HepG2 (cell line): ENCODE results near the gene PNPLA1. TPM values are rescaled to one million over a fixed set of nuclear protein-coding genes. Genes with fewer than 3 reads are reported as not detected.

Experiments
- ATAC-seq: fragments of 200-7000 bp; cut with Tn5 transposase; 3 replicates; pipeline ENCODE4 v1.9.1; 2020; ENCODE audit warnings: mild to moderate bottlenecking, moderate library complexity
- BruUV-seq: library from RNA; stranded (reverse); fragments of 400-500 nt; replicated peaks from 2 replicates; lab custom pipeline; 2021; lab: Mats Ljungman, UMichigan
- CTCF ChIA-PET: fragments of 300-600 bp; formaldehyde crosslinking; extraction: SDS; loops from one replicate; lab custom pipeline; 2021; ENCODE audit warnings: low total read pairs, inconsistent platforms, low intra/inter-chr PET ratio; lab: Yijun Ruan, JAX
- POLR2A ChIA-PET: fragments of 350-600 bp; sonication (Branson Sonifier 250); formaldehyde crosslinking; loops from one replicate; lab custom pipeline; 2020; ENCODE audit warnings: antibody characterized with exemption, inconsistent platforms; lab: Yijun Ruan, JAX
- DNase-seq: peaks from one replicate; pipeline ENCODE4 v3.0.0-alpha.2; 2015; ENCODE audit warnings: low spot score
- FAIRE-seq: peaks from 3 replicates; lab custom pipeline; 2011; peaks lifted over from hg19 to GRCh38; lab: Jason Lieb, UNC
- H2AFZ ChIP-seq: one replicate; pipeline ENCODE4 v1.6.1; 2011; ENCODE audit warnings: low read length, inconsistent platforms
- H3K27ac ChIP-seq: fragments of 300-600 bp; 3 replicates; pipeline ENCODE4 v1.8.0; 2011; ENCODE audit warnings: mixed run types, mild to moderate bottlenecking, mixed read lengths, low read length, inconsistent platforms; ENCODE audit not compliant: insufficient read depth; ENCODE audit errors: extremely low read length
- H3K27me3 ChIP-seq, 2 experiments: fragments of 200-600 bp in 1 of 2; 2 replicates in 1 of 2; 3 replicates in 1 of 2; pipeline versions ENCODE4 v1.6.0 to v1.8.0; 2011; ENCODE audit warnings: low read length in 2 of 2, mild to moderate bottlenecking in 2 of 2, moderate library complexity in 2 of 2, inconsistent platforms in 1 of 2; ENCODE audit not compliant: insufficient read depth in 2 of 2, control insufficient read depth in 1 of 2
- H3K36me3 ChIP-seq, 2 experiments: fragments of 200-600 bp in 1 of 2; replicated peaks in 1 of 2; 2 replicates in 1 of 2; 3 replicates in 1 of 2; pipeline versions ENCODE4 v1.5.1 to v1.8.0; 2011; ENCODE audit warnings: low read length in 2 of 2, inconsistent platforms in 1 of 2; ENCODE audit not compliant: insufficient read depth in 2 of 2, control insufficient read depth in 1 of 2
- H3K4me1 ChIP-seq: 2 replicates; pipeline ENCODE4 v1.5.1; 2012; ENCODE audit warnings: low read length, inconsistent platforms; ENCODE audit not compliant: insufficient read depth
- H3K4me2 ChIP-seq: 2 replicates; pipeline ENCODE4 v1.6.0; 2011; ENCODE audit warnings: low read depth, low read length, inconsistent platforms
- H3K4me3 ChIP-seq, 3 experiments: fragments of 200-600 bp in 1 of 3; sonication (generic), shearing (Covaris generic) in 1 of 3; replicated peaks in 1 of 3; 2 replicates each; pipeline ENCODE4 v1.5.1; 2011 to 2016; ENCODE audit warnings: low read length in 3 of 3, inconsistent platforms in 2 of 3, low read depth in 2 of 3, mild to moderate bottlenecking in 2 of 3, control low read depth in 1 of 3, mixed read lengths in 1 of 3; ENCODE audit not compliant: insufficient read depth in 1 of 3
- H3K79me2 ChIP-seq: one replicate; pipeline ENCODE4 v1.6.1; 2011; ENCODE audit warnings: low read length, inconsistent platforms; ENCODE audit not compliant: insufficient read depth
- H3K9ac ChIP-seq: 2 replicates; pipeline ENCODE4 v1.6.0; 2011; ENCODE audit warnings: mild to moderate bottlenecking, low read depth, low read length, inconsistent platforms; ENCODE audit not compliant: insufficient read depth
- H3K9me3 ChIP-seq: 2 replicates; pipeline ENCODE4 v1.5.1; 2012; ENCODE audit warnings: mild to moderate bottlenecking, low read length
- H4K20me1 ChIP-seq: 2 replicates; pipeline ENCODE4 v1.6.0; 2011; ENCODE audit warnings: inconsistent platforms, mild to moderate bottlenecking, low read length, moderate library complexity; ENCODE audit not compliant: insufficient read depth
- CREB3 ChIP-seq: sonication (generic); formaldehyde crosslinking; IDR thresholded peaks from 2 replicates; pipeline ENCODE4 v1.5.0; 2020; ENCODE audit warnings: missing genetic modification reagents
- KLF15 ChIP-seq: sonication (generic); formaldehyde crosslinking; IDR thresholded peaks from 2 replicates; pipeline ENCODE4 v1.8.1; 2023; ENCODE audit warnings: borderline replicate concordance, mild to moderate bottlenecking, inconsistent platforms, missing genetic modification reagents, mixed read lengths
- KLF16 ChIP-seq, 2 experiments: sonication (generic) in 1 of 2; formaldehyde crosslinking in 1 of 2; IDR thresholded peaks; 2 replicates each; pipeline versions ENCODE4 v1.6.1 to v1.8.0; 2016 to 2023; ENCODE audit warnings: missing genetic modification reagents in 2 of 2, missing compliant biosample characterization in 1 of 2
- KLF9 ChIP-seq: IDR thresholded peaks from 2 replicates; pipeline ENCODE4 v1.6.1; 2016; ENCODE audit warnings: low read depth
- RFX3 ChIP-seq: IDR thresholded peaks from 2 replicates; pipeline ENCODE4 v1.6.1; 2016; ENCODE audit warnings: missing biosample characterization, missing genetic modification reagents
- SRSF9 ChIP-seq: fragments of 200-400 bp; formaldehyde crosslinking; IDR thresholded peaks from 2 replicates; pipeline ENCODE4 v1.6.1; 2018; ENCODE audit warnings: borderline replicate concordance, mild to moderate bottlenecking, low read depth, low read length; ENCODE audit not compliant: insufficient read depth, poor library complexity, severe bottlenecking
- ZMAT3 ChIP-seq: sonication (generic); formaldehyde crosslinking; conservative IDR thresholded peaks from 2 replicates; pipeline ENCODE4 v1.7.0; 2021; ENCODE audit warnings: missing genetic modification reagents
- ZNF224 ChIP-seq: sonication (generic); formaldehyde crosslinking; IDR thresholded peaks from 2 replicates; pipeline ENCODE4 v1.5.0; 2020; ENCODE audit warnings: mild to moderate bottlenecking, missing genetic modification reagents
- ZNF296 ChIP-seq: sonication (generic); formaldehyde crosslinking; conservative IDR thresholded peaks from 2 replicates; pipeline ENCODE4 v1.5.0; 2020; ENCODE audit warnings: mild to moderate bottlenecking, missing genetic modification reagents
- ZNF646 ChIP-seq: sonication (generic); formaldehyde crosslinking; IDR thresholded peaks from 2 replicates; pipeline ENCODE4 v1.9.0; 2021; ENCODE audit warnings: mild to moderate bottlenecking, missing genetic modification reagents
- ZNF709 ChIP-seq: sonication (generic); formaldehyde crosslinking; IDR thresholded peaks from 2 replicates; pipeline ENCODE4 v1.5.0; 2020; ENCODE audit warnings: mild to moderate bottlenecking, missing genetic modification reagents
- ZNF891 ChIP-seq: sonication (generic); formaldehyde crosslinking; IDR thresholded peaks from 2 replicates; pipeline ENCODE4 v1.5.0; 2020; ENCODE audit warnings: mild to moderate bottlenecking, missing genetic modification reagents
- WGBS: methylation state at CpG from one replicate; pipeline ENCODE4 v1.1.6; 2017; ENCODE audit warnings: low lambda C conversion rate; 5-methylcytosine and 5-hydroxymethylcytosine counted together
- in situ Hi-C: cut with HindIII; loops from 2 replicates; pipeline ENCODE4 v1.10.0; 2017; ENCODE audit warnings: low pct_unique_long_range_greater_than_20kb; ENCODE audit not compliant: extremely low pct_ligation_motif_present
- intact Hi-C: fragments of 100-400 bp; cut with micrococcal nuclease; formaldehyde crosslinking; loops from one replicate; pipeline ENCODE4 v1.10.0; 2022; ENCODE audit not compliant: unreplicated experiment
- polyA plus RNA-seq, 8 experiments: library from polyadenylated mRNA; depleted of rRNA in 3 of 8; stranded (reverse) in 7 of 8; unstranded in 1 of 8; fragments of >200 nt; fragmentation: Illumina TruSeq in 4 of 8; extraction: Trizol in 4 of 8; gene quantifications; 2 replicates each; pipeline versions ENCODE4 v1.2.1 to v1.2.3, GENCODE V29; 2011 to 2016; ENCODE audit warnings: low read depth in 4 of 8, missing spikeins in 1 of 8, mixed read lengths in 1 of 8; ENCODE audit not compliant: insufficient read depth in 1 of 8
- total RNA-seq, 5 experiments: library from RNA; depleted of rRNA; stranded (reverse); fragments of >200 nt; fragmentation: Illumina TruSeq; extraction: Trizol; gene quantifications; 2 replicates each; pipeline ENCODE4 v1.2.3, GENCODE V29; 2016; ENCODE audit warnings: low read depth in 1 of 5
- TF ChIP-seq, protein P1 (sequence below): IDR thresholded peaks from 2 replicates; pipeline ENCODE4 v1.6.1; 2016; ENCODE audit warnings: missing compliant biosample characterization, missing genetic modification reagents, borderline replicate concordance
- TF ChIP-seq, protein P2 (sequence below): sonication (generic); formaldehyde crosslinking; IDR thresholded peaks from 2 replicates; pipeline ENCODE4 v1.4.0; 2020; ENCODE audit warnings: missing genetic modification reagents

Gene PNPLA1
- total and polyA plus RNA-seq, 2 of the 13 experiments (the other 11 are each of a cell fraction or from before 2014, with no cell fraction given) = not detected

- CTCF ChIA-PET = no interaction called here
- POLR2A ChIA-PET = interaction anchor here (1.2 kb wide), 1 partner anchor 9 kb away, joined by 3 read pairs; no protein-coding TSS in a partner anchor
- Histone ChIP-seq H3K9ac (no peak overlapping the region), H3K27me3 (no peaks in the 10 kb centered on the region), H3K27ac (no peak overlapping the region), H3K4me2 (no peak overlapping the region), H2AFZ (no peak overlapping the region), H3K79me2 (no peaks in the 10 kb centered on the region), H3K4me1 (peaks cover 21% of the 10 kb centered on the region), H3K4me3 (no peak overlapping the region), H3K9me3 (no peaks in the 10 kb centered on the region), H4K20me1 (no peaks in the 10 kb centered on the region), H3K36me3 (peaks cover 9 to 15% of the 10 kb centered on the region in 2 experiments; a peak in 4 of 5 replicates)
- intact Hi-C loops = no loop called here
- BruUV-seq = no TSS peak
- DNase-seq (no peak), ATAC-seq (no peak), FAIRE-seq (no peak)
- 89% methylated on average over 17 of the region's 17 CpGs for WGBS
- in situ Hi-C loops = no loop called here
- TF ChIP-seq ZNF646 (CRISPR knock-in tag) (no peak), ZNF224 (CRISPR knock-in tag) (no peak), RFX3 (CRISPR knock-in tag) (no peak), ZNF709 (CRISPR knock-in tag) (no peak), CREB3 (CRISPR knock-in tag) (no peak), ZMAT3 (CRISPR knock-in tag) (no peak), SRSF9 (no peak), ZNF296 (CRISPR knock-in tag) (no peak), KLF9 (CRISPR knock-in tag) (no peak), ZNF891 (CRISPR knock-in tag) (no peak), KLF16 (CRISPR knock-in tag; IDR thresholded peaks at IDR 0.05) (no peak), KLF15 (CRISPR knock-in tag) (no peak)
- TF ChIP-seq, protein P1, sequence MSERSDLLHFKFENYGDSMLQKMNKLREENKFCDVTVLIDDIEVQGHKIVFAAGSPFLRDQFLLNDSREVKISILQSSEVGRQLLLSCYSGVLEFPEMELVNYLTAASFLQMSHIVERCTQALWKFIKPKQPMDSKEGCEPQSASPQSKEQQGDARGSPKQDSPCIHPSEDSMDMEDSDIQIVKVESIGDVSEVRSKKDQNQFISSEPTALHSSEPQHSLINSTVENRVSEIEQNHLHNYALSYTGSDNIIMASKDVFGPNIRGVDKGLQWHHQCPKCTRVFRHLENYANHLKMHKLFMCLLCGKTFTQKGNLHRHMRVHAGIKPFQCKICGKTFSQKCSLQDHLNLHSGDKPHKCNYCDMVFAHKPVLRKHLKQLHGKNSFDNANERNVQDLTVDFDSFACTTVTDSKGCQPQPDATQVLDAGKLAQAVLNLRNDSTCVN = no peak
- TF ChIP-seq, protein P2, sequence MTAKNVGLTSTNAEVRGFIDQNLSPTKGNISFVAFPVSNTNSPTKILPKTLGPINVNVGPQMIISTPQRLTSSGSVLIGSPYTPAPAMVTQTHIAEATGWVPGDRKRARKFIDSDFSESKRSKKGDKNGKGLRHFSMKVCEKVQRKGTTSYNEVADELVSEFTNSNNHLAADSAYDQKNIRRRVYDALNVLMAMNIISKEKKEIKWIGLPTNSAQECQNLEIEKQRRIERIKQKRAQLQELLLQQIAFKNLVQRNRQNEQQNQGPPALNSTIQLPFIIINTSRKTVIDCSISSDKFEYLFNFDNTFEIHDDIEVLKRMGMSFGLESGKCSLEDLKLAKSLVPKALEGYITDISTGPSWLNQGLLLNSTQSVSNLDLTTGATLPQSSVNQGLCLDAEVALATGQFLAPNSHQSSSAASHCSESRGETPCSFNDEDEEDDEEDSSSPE (CRISPR knock-in tag) = no peak
These were observed 34.0 kb upstream of the PNPLA1 start for GRCh38 chr6:36235862-36236261.
